K562 (cell line): Measurements from ENCODE around the gene C6orf47. TPM values are rescaled to one million over a fixed set of nuclear protein-coding genes. Genes with fewer than 3 reads are reported as not detected.

Experiments used
- LARP7 ChIP-seq: fragments of 450-650 bp; IDR thresholded peaks from 2 replicates; pipeline ENCODE4 v1.6.1; 2016
- RFX7 ChIP-seq: fragments of 250-450 bp; sonication (Bioruptor Pico); IDR thresholded peaks from 2 replicates; pipeline ENCODE4 v1.5.1; 2021; ENCODE audit warnings: mild to moderate bottlenecking
- XRCC3 ChIP-seq: fragments of 450-650 bp; IDR thresholded peaks from 2 replicates; pipeline ENCODE4 v1.6.1; 2017; ENCODE audit warnings: mild to moderate bottlenecking, moderate library complexity
- ZNF12 ChIP-seq: sonication (generic); formaldehyde crosslinking; IDR thresholded peaks from 2 replicates; pipeline ENCODE4 v1.4.0; 2020; ENCODE audit warnings: mild to moderate bottlenecking, missing genetic modification reagents
- polyA plus RNA-seq, 8 experiments: library from polyadenylated mRNA; depleted of rRNA in 4 of 8; stranded (reverse) in 5 of 8; unstranded in 3 of 8; fragments of >200 nt; fragmentation: Nextera tagmentation in 2 of 8; fragmentation: Illumina TruSeq in 1 of 8; extraction: Ambion mirVana in 2 of 8; extraction: Trizol in 1 of 8; gene quantifications; 2 replicates each; pipeline versions ENCODE4 v1.2.1 to v1.2.3, GENCODE V29; 2011 to 2014; ENCODE audit warnings: inconsistent platforms in 1 of 8, missing spikeins in 1 of 8
- total RNA-seq, 7 experiments: library from RNA; depleted of rRNA in 6 of 7; stranded (reverse); fragments of >200 nt in 6 of 7; fragmentation: Illumina TruSeq in 2 of 7; extraction: Trizol in 2 of 7; gene quantifications; 2 replicates each; pipeline versions ENCODE4 v1.2.1 to v1.2.3, GENCODE V29; 2011 to 2021; ENCODE audit warnings: low replicate concordance in 1 of 7
- TF ChIP-seq, protein P1 (sequence below), 2 experiments: fragments of 450-650 bp; IDR thresholded peaks; 2 replicates each; pipeline ENCODE4 v1.6.1; 2018; ENCODE audit warnings: mild to moderate bottlenecking in 2 of 2, low read depth in 1 of 2; ENCODE audit not compliant: partially characterized antibody in 2 of 2
- TF ChIP-seq, protein P2 (sequence below): sonication (generic); formaldehyde crosslinking; IDR thresholded peaks from 2 replicates; pipeline ENCODE4 v1.8.1; 2023; ENCODE audit warnings: mild to moderate bottlenecking, missing genetic modification reagents
- TF ChIP-seq, protein P3 (sequence below), 2 experiments: fragments of 200-800 bp in 1 of 2; sonication (Bioruptor generic) in 1 of 2; sonication (generic) in 1 of 2; formaldehyde crosslinking in 1 of 2; IDR thresholded peaks in 1 of 2; conservative IDR thresholded peaks in 1 of 2; 2 replicates each; pipeline versions ENCODE4 v1.5.0 to v1.6.1; 2016 to 2020; ENCODE audit warnings: missing compliant biosample characterization in 1 of 2, missing genetic modification characterization in 1 of 2, missing genetic modification reagents in 1 of 2
- TF ChIP-seq, protein P4 (sequence below): fragments of 450-650 bp; IDR thresholded peaks from 2 replicates; pipeline ENCODE4 v1.6.1; 2016; ENCODE audit warnings: low read depth

The C6orf47 gene
- total and polyA plus RNA-seq, 9 of the 15 experiments (the other 6 are each of a cell fraction or from before 2014, with no cell fraction given): 0.14 to 43.8 (median 27.0) TPM

DNA sequence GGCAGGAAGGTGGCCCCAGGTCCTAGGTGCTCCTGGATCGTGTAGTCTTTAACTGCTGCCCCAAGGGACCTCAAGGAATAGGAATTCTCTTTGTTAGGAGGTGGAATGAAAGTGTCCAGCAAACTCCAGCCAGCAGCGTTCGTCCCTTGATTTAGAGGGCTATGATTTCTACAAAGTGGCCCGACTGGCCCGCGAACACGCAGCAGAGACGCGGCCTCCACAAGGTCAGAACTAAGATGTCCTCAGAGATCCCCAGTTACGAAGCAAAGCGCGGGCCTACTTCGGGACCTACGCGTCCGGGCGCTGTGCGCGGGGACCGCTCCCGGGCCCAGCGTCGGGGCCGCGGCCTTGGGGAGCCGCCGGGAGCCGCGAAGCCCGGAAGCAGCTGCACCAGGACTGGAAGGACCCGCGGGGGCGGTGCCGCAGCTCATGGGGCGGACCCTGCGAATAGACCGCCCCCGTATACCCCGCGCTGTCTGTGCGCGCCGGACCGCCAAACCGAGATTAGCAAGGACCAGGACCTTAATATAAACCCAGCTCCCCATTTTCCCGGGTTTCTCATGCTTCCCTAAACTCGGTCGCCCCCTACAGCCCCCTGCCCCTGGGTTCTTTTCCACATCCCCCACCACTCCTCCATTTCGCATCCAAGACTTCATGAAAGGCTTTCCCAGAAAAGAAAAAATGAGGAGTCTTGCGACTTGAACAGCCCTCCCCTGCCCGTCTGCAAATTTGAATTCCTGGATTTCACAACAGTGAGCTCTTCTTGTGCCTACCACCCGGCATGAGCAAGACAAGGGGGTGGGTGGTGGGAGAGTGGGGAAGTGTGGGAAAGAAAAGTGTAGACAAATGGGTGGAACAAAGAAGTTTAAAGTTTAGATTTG lies at the start of gene C6orf47 (continued):
- TF ChIP-seq XRCC3: no peak
- no peak for TF ChIP-seq LARP7
- TF ChIP-seq, protein P1, sequence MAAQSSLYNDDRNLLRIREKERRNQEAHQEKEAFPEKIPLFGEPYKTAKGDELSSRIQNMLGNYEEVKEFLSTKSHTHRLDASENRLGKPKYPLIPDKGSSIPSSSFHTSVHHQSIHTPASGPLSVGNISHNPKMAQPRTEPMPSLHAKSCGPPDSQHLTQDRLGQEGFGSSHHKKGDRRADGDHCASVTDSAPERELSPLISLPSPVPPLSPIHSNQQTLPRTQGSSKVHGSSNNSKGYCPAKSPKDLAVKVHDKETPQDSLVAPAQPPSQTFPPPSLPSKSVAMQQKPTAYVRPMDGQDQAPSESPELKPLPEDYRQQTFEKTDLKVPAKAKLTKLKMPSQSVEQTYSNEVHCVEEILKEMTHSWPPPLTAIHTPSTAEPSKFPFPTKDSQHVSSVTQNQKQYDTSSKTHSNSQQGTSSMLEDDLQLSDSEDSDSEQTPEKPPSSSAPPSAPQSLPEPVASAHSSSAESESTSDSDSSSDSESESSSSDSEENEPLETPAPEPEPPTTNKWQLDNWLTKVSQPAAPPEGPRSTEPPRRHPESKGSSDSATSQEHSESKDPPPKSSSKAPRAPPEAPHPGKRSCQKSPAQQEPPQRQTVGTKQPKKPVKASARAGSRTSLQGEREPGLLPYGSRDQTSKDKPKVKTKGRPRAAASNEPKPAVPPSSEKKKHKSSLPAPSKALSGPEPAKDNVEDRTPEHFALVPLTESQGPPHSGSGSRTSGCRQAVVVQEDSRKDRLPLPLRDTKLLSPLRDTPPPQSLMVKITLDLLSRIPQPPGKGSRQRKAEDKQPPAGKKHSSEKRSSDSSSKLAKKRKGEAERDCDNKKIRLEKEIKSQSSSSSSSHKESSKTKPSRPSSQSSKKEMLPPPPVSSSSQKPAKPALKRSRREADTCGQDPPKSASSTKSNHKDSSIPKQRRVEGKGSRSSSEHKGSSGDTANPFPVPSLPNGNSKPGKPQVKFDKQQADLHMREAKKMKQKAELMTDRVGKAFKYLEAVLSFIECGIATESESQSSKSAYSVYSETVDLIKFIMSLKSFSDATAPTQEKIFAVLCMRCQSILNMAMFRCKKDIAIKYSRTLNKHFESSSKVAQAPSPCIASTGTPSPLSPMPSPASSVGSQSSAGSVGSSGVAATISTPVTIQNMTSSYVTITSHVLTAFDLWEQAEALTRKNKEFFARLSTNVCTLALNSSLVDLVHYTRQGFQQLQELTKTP (IDR thresholded peaks at IDR 0.05; ENCODE audit: low read depth in 1 of 2, partially characterized antibody in 2 of 2): peak in 1 of 2 experiments; percentile 38
- TF ChIP-seq RFX7 (CRISPR knock-in tag): peak; percentile 46; the same call in 1 of the 2 replicates
- TF ChIP-seq, protein P2, sequence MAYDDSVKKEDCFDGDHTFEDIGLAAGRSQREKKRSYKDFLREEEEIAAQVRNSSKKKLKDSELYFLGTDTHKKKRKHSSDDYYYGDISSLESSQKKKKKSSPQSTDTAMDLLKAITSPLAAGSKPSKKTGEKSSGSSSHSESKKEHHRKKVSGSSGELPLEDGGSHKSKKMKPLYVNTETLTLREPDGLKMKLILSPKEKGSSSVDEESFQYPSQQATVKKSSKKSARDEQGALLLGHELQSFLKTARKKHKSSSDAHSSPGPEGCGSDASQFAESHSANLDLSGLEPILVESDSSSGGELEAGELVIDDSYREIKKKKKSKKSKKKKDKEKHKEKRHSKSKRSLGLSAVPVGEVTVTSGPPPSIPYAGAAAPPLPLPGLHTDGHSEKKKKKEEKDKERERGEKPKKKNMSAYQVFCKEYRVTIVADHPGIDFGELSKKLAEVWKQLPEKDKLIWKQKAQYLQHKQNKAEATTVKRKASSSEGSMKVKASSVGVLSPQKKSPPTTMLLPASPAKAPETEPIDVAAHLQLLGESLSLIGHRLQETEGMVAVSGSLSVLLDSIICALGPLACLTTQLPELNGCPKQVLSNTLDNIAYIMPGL: 0 out of 2 replicates have a peak, but pooled peaks have one; percentile 29
- TF ChIP-seq, protein P3, sequence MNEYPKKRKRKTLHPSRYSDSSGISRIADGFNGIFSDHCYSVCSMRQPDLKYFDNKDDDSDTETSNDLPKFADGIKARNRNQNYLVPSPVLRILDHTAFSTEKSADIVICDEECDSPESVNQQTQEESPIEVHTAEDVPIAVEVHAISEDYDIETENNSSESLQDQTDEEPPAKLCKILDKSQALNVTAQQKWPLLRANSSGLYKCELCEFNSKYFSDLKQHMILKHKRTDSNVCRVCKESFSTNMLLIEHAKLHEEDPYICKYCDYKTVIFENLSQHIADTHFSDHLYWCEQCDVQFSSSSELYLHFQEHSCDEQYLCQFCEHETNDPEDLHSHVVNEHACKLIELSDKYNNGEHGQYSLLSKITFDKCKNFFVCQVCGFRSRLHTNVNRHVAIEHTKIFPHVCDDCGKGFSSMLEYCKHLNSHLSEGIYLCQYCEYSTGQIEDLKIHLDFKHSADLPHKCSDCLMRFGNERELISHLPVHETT (CRISPR knock-in tag; conservative IDR thresholded peaks at IDR 0.05 in 1 of 2, IDR thresholded peaks at IDR 0.05 in 1 of 2): no peak
- TF ChIP-seq, protein P4, sequence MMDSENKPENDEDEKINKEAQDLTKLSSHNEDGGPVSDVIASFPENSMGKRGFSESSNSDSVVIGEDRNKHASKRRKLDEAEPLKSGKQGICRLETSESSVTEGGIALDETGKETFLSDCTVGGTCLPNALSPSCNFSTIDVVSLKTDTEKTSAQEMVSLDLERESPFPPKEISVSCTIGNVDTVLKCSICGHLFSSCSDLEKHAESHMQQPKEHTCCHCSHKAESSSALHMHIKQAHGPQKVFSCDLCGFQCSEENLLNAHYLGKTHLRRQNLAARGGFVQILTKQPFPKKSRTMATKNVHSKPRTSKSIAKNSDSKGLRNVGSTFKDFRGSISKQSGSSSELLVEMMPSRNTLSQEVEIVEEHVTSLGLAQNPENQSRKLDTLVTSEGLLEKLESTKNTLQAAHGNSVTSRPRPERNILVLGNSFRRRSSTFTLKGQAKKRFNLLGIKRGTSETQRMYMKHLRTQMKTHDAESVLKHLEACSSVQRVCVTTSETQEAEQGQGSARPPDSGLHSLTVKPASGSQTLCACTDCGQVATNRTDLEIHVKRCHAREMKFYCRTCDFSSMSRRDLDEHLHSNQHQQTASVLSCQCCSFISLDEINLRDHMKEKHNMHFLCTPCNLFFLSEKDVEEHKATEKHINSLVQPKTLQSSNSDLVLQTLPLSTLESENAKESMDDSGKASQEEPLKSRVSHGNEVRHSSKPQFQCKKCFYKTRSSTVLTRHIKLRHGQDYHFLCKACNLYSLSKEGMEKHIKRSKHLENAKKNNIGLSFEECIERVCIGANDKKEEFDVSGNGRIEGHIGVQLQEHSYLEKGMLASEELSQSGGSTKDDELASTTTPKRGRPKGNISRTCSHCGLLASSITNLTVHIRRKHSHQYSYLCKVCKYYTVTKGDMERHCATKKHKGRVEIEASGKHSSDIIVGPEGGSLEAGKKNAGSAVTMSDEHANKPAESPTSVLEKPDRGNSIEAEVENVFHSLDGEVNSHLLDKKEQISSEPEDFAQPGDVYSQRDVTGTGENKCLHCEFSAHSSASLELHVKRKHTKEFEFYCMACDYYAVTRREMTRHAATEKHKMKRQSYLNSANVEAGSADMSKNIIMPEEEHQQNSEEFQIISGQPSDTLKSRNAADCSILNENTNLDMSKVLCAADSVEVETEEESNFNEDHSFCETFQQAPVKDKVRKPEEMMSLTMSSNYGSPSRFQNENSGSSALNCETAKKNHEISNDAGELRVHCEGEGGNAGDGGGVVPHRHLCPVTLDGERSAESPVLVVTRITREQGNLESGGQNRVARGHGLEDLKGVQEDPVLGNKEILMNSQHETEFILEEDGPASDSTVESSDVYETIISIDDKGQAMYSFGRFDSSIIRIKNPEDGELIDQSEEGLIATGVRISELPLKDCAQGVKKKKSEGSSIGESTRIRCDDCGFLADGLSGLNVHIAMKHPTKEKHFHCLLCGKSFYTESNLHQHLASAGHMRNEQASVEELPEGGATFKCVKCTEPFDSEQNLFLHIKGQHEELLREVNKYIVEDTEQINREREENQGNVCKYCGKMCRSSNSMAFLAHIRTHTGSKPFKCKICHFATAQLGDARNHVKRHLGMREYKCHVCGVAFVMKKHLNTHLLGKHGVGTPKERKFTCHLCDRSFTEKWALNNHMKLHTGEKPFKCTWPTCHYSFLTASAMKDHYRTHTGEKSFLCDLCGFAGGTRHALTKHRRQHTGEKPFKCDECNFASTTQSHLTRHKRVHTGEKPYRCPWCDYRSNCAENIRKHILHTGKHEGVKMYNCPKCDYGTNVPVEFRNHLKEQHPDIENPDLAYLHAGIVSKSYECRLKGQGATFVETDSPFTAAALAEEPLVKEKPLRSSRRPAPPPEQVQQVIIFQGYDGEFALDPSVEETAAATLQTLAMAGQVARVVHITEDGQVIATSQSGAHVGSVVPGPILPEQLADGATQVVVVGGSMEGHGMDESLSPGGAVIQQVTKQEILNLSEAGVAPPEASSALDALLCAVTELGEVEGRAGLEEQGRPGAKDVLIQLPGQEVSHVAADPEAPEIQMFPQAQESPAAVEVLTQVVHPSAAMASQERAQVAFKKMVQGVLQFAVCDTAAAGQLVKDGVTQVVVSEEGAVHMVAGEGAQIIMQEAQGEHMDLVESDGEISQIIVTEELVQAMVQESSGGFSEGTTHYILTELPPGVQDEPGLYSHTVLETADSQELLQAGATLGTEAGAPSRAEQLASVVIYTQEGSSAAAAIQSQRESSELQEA: no peak
- no peak for TF ChIP-seq ZNF12 (CRISPR knock-in tag)
